ENCODE results near the gene RAF1. TPM values are rescaled to one million over a fixed set of nuclear protein-coding genes. Genes with fewer than 3 reads are reported as not detected.

RAF1 gene
- total and polyA plus RNA-seq, 2 experiments from 2014 or later, result 39.5 to 123 TPM

DNA sequence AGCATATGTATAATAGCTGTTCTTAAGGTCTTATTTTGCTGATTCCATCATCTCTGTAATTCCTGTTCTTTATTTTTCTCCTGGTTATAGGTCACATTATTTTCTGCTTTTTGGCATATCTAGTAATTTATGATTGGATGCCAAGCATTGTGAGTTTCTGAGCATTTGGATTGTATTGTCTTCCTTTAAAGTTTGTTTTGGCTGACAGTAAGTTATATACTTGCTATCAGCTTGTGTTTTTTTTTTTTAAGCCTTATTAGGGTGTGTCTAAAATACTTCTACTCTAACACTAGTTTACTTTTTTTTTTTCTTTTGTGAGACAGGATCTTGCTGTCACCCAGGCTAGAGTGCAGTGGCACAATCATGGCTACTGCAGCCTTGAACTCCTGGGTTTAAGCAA, 96.9 kb downstream of the RAF1 start:
- H2AFZ ChIP-seq, result no peak overlapping the region
- H3K4me1 ChIP-seq (ENCODE audit: insufficient read depth), result peaks cover 8% of the 10 kb centered on the region
- H3K4me2 ChIP-seq, result no peak overlapping the region
- no peak overlapping the region for H3K27ac ChIP-seq (ENCODE audit: low read depth)
- H3K79me2 ChIP-seq (replicated peaks; ENCODE audit: insufficient read depth), result peaks cover 74% of the 10 kb centered on the region
- Mint-ChIP-seq H3K27me3 (ENCODE audit: insufficient read depth, low read depth, poor library complexity) (peaks cover 8% of the 10 kb centered on the region), H3K9me3 (no peaks in the 10 kb centered on the region), H3K4me1 (peaks cover 13% of the 10 kb centered on the region), H3K27ac (no peak overlapping the region), H3K36me3 (ENCODE audit: low read depth) (peaks cover 27% of the 10 kb centered on the region), H3K4me3 (no peak overlapping the region)
- TF ChIP-seq, protein P1, sequence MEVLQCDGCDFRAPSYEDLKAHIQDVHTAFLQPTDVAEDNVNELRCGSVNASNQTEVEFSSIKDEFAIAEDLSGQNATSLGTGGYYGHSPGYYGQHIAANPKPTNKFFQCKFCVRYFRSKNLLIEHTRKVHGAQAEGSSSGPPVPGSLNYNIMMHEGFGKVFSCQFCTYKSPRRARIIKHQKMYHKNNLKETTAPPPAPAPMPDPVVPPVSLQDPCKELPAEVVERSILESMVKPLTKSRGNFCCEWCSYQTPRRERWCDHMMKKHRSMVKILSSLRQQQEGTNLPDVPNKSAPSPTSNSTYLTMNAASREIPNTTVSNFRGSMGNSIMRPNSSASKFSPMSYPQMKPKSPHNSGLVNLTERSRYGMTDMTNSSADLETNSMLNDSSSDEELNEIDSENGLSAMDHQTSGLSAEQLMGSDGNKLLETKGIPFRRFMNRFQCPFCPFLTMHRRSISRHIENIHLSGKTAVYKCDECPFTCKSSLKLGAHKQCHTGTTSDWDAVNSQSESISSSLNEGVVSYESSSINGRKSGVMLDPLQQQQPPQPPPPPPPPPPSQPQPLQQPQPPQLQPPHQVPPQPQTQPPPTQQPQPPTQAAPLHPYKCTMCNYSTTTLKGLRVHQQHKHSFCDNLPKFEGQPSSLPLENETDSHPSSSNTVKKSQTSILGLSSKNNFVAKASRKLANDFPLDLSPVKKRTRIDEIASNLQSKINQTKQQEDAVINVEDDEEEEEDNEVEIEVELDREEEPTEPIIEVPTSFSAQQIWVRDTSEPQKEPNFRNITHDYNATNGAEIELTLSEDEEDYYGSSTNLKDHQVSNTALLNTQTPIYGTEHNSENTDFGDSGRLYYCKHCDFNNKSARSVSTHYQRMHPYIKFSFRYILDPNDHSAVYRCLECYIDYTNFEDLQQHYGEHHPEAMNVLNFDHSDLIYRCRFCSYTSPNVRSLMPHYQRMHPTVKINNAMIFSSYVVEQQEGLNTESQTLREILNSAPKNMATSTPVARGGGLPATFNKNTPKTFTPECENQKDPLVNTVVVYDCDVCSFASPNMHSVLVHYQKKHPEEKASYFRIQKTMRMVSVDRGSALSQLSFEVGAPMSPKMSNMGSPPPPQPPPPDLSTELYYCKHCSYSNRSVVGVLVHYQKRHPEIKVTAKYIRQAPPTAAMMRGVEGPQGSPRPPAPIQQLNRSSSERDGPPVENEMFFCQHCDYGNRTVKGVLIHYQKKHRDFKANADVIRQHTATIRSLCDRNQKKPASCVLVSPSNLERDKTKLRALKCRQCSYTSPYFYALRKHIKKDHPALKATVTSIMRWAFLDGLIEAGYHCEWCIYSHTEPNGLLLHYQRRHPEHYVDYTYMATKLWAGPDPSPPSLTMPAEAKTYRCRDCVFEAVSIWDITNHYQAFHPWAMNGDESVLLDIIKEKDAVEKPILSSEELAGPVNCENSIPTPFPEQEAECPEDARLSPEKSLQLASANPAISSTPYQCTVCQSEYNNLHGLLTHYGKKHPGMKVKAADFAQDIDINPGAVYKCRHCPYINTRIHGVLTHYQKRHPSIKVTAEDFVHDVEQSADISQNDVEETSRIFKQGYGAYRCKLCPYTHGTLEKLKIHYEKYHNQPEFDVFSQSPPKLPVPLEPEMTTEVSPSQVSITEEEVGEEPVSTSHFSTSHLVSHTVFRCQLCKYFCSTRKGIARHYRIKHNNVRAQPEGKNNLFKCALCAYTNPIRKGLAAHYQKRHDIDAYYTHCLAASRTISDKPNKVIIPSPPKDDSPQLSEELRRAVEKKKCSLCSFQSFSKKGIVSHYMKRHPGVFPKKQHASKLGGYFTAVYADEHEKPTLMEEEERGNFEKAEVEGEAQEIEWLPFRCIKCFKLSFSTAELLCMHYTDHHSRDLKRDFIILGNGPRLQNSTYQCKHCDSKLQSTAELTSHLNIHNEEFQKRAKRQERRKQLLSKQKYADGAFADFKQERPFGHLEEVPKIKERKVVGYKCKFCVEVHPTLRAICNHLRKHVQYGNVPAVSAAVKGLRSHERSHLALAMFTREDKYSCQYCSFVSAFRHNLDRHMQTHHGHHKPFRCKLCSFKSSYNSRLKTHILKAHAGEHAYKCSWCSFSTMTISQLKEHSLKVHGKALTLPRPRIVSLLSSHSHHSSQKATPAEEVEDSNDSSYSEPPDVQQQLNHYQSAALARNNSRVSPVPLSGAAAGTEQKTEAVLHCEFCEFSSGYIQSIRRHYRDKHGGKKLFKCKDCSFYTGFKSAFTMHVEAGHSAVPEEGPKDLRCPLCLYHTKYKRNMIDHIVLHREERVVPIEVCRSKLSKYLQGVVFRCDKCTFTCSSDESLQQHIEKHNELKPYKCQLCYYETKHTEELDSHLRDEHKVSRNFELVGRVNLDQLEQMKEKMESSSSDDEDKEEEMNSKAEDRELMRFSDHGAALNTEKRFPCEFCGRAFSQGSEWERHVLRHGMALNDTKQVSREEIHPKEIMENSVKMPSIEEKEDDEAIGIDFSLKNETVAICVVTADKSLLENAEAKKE (CRISPR knock-in tag; IDR thresholded peaks at IDR 0.05), result no peak
- TF ChIP-seq EZH2 (IDR thresholded peaks at IDR 0.05; ENCODE audit: low read depth, unreplicated experiment) (no peak), STAT1 (IDR thresholded peaks at IDR 0.05; ENCODE audit: unreplicated experiment) (no peak), EZH2phosphoT487 (IDR thresholded peaks at IDR 0.05; ENCODE audit: unreplicated experiment) (no peak), POLR2AphosphoS5 (IDR thresholded peaks at IDR 0.05; ENCODE audit: low read depth) (no peak), ETS1 (IDR thresholded peaks at IDR 0.05) (no peak), ZNF114 (CRISPR knock-in tag; IDR thresholded peaks at IDR 0.05) (no peak), NANOG (IDR thresholded peaks at IDR 0.05; ENCODE audit: borderline replicate concordance) (no peak), JUNB (IDR thresholded peaks at IDR 0.05; ENCODE audit: unreplicated experiment) (no peak), ZNF331 (CRISPR knock-in tag; IDR thresholded peaks at IDR 0.05; ENCODE audit: low read depth) (no peak)
- TF ChIP-seq, protein P2, sequence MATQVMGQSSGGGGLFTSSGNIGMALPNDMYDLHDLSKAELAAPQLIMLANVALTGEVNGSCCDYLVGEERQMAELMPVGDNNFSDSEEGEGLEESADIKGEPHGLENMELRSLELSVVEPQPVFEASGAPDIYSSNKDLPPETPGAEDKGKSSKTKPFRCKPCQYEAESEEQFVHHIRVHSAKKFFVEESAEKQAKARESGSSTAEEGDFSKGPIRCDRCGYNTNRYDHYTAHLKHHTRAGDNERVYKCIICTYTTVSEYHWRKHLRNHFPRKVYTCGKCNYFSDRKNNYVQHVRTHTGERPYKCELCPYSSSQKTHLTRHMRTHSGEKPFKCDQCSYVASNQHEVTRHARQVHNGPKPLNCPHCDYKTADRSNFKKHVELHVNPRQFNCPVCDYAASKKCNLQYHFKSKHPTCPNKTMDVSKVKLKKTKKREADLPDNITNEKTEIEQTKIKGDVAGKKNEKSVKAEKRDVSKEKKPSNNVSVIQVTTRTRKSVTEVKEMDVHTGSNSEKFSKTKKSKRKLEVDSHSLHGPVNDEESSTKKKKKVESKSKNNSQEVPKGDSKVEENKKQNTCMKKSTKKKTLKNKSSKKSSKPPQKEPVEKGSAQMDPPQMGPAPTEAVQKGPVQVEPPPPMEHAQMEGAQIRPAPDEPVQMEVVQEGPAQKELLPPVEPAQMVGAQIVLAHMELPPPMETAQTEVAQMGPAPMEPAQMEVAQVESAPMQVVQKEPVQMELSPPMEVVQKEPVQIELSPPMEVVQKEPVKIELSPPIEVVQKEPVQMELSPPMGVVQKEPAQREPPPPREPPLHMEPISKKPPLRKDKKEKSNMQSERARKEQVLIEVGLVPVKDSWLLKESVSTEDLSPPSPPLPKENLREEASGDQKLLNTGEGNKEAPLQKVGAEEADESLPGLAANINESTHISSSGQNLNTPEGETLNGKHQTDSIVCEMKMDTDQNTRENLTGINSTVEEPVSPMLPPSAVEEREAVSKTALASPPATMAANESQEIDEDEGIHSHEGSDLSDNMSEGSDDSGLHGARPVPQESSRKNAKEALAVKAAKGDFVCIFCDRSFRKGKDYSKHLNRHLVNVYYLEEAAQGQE (IDR thresholded peaks at IDR 0.05; ENCODE audit: unreplicated experiment), result no peak
- TF ChIP-seq, protein P3, sequence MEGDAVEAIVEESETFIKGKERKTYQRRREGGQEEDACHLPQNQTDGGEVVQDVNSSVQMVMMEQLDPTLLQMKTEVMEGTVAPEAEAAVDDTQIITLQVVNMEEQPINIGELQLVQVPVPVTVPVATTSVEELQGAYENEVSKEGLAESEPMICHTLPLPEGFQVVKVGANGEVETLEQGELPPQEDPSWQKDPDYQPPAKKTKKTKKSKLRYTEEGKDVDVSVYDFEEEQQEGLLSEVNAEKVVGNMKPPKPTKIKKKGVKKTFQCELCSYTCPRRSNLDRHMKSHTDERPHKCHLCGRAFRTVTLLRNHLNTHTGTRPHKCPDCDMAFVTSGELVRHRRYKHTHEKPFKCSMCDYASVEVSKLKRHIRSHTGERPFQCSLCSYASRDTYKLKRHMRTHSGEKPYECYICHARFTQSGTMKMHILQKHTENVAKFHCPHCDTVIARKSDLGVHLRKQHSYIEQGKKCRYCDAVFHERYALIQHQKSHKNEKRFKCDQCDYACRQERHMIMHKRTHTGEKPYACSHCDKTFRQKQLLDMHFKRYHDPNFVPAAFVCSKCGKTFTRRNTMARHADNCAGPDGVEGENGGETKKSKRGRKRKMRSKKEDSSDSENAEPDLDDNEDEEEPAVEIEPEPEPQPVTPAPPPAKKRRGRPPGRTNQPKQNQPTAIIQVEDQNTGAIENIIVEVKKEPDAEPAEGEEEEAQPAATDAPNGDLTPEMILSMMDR (conservative IDR thresholded peaks at IDR 0.05; ENCODE audit: low read depth in 2 of 2), result no peak
- DNase-seq (ENCODE audit: low spot score) (no peak), ATAC-seq (no peak)
- no peak overlapping the region for H3K4me3 ChIP-seq
- no peaks in the 10 kb centered on the region for H3K27me3 ChIP-seq (ENCODE audit: insufficient read depth)
- no peaks in the 10 kb centered on the region for H3F3A ChIP-seq (replicated peaks; ENCODE audit: low read depth)
- H4K20me1 ChIP-seq (replicated peaks; ENCODE audit: insufficient read depth), result peaks cover 33% of the 10 kb centered on the region
- H3K36me3 ChIP-seq (ENCODE audit: insufficient read depth), result peaks cover 19% of the 10 kb centered on the region
- no peaks in the 10 kb centered on the region for H3K9me2 ChIP-seq (ENCODE audit: insufficient read depth)
